Osteoblast (primary cell): ENCODE results near the gene CARHSP1. TPM values are rescaled to one million over a fixed set of nuclear protein-coding genes. Genes with fewer than 3 reads are reported as not detected.
"Not testable (repeated sequence)": the region's sequence is repeated elsewhere in the genome, so short reads cannot be mapped to it uniquely, and the experiment has no call there.

Experiments
- DNase-seq: peaks from one replicate; pipeline ENCODE4 v3.0.0; 2011; ENCODE audit warnings: low spot score, mixed read lengths; ENCODE audit not compliant: insufficient read length; ENCODE audit errors: missing footprints
- H2AFZ ChIP-seq: 2 replicates; pipeline ENCODE4 v1.6.0; 2011; ENCODE audit warnings: mild to moderate bottlenecking, low read length
- H3K27ac ChIP-seq: 2 replicates; pipeline ENCODE4 v1.5.1; 2011; ENCODE audit warnings: mild to moderate bottlenecking, low read depth, low read length, moderate library complexity
- H3K27me3 ChIP-seq: 2 replicates; pipeline ENCODE4 v1.6.0; 2012; ENCODE audit warnings: mild to moderate bottlenecking, control low read depth, inconsistent platforms, low read length, moderate library complexity; ENCODE audit not compliant: insufficient read depth
- H3K36me3 ChIP-seq: 2 replicates; pipeline ENCODE4 v1.5.1; 2011; ENCODE audit warnings: mild to moderate bottlenecking, low read length, control low read depth, moderate library complexity; ENCODE audit not compliant: insufficient read depth
- H3K4me1 ChIP-seq: 2 replicates; pipeline ENCODE4 v1.5.1; 2011; ENCODE audit warnings: mild to moderate bottlenecking, low read length, control low read depth, moderate library complexity; ENCODE audit not compliant: insufficient read depth
- H3K4me2 ChIP-seq: 2 replicates; pipeline ENCODE4 v1.6.0; 2011; ENCODE audit warnings: mild to moderate bottlenecking, low read length; ENCODE audit not compliant: insufficient read depth
- H3K4me3 ChIP-seq: fragments of 200-600 bp; sonication (generic); 3 replicates; pipeline ENCODE4 v1.5.1; 2012; ENCODE audit warnings: mild to moderate bottlenecking, low read length, inconsistent platforms; ENCODE audit not compliant: insufficient read depth
- H3K79me2 ChIP-seq: 2 replicates; pipeline ENCODE4 v1.6.0; 2012; ENCODE audit warnings: mild to moderate bottlenecking, low read length, control low read depth, inconsistent platforms; ENCODE audit not compliant: insufficient read depth
- H3K9me3 ChIP-seq: 2 replicates; pipeline ENCODE4 v1.5.1; 2011; ENCODE audit warnings: low read depth, low read length, control low read depth
- H4K20me1 ChIP-seq: 2 replicates; pipeline ENCODE4 v1.6.0; 2012; ENCODE audit warnings: mild to moderate bottlenecking, low read length, control low read depth; ENCODE audit not compliant: insufficient read depth
- CTCF ChIP-seq: IDR thresholded peaks from 2 replicates; pipeline ENCODE4 v1.5.1; 2011; ENCODE audit warnings: mild to moderate bottlenecking, low read depth, low read length, moderate library complexity; ENCODE audit errors: extremely low read depth
- total RNA-seq: library from RNA; depleted of rRNA; stranded (reverse); fragments of >200 nt; gene quantifications from 2 replicates; pipeline ENCODE4 v1.2.3, GENCODE V29; 2012

Gene CARHSP1
- total RNA-seq, 1 donor: 92.6 TPM

GRCh38 chr16:8846401-8846932, 22.3 kb downstream of the CARHSP1 start:
- peaks cover 47% of the 10 kb centered on the region for H3K36me3 ChIP-seq
- H3K27me3 ChIP-seq: no peaks in the 10 kb centered on the region
- no peaks in the 10 kb centered on the region for H3K9me3 ChIP-seq
- no peak for TF ChIP-seq CTCF
- H2AFZ ChIP-seq: no peak overlapping the region
- H3K79me2 ChIP-seq: peaks cover 34% of the 10 kb centered on the region
- H3K4me2 ChIP-seq: no peak overlapping the region
- no peak for DNase-seq
- H3K4me3 ChIP-seq: no peak overlapping the region
- peaks cover 37% of the 10 kb centered on the region for H4K20me1 ChIP-seq
- no peak overlapping the region for H3K27ac ChIP-seq
- H3K4me1 ChIP-seq: peaks cover 34% of the 10 kb centered on the region

DNA sequence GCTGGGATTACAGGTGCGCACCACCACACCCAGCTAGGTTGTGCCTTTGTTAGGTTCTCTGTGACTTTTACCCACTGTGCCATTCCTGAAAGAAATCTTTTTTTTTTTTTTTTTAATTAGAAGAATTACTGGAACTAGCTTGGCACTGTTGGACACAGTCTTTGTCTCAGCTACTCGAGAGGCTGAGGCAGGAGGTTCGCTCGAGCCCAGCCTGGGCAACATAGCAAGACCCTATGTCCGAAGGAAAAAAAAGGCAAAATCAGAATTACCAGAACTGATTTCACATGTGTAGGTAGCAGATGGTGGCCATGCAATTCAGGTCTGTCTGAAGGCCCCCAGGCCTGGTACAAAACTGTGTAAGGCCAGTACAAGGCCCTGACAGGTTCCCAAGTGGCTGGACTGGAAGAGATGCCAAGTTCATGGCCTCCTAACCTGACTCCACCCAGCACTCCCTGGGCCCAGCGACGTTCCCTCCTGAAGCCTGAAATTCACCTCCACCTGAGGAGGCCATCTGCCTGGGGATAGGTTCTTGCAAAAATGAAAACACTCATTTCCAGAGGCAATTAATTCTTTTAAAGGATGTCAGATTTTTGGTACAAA, 23.0 kb downstream of the CARHSP1 start:
- H3K4me1 ChIP-seq: peaks cover 34% of the 10 kb centered on the region
- H3K36me3 ChIP-seq: peaks cover 41% of the 10 kb centered on the region
- H3K27ac ChIP-seq: no peak overlapping the region
- H3K4me3 ChIP-seq: no peak overlapping the region
- H4K20me1 ChIP-seq: peaks cover 37% of the 10 kb centered on the region
- H2AFZ ChIP-seq: no peak overlapping the region
- DNase-seq: no peak
- H3K4me2 ChIP-seq: no peak overlapping the region
- no peak for TF ChIP-seq CTCF
- no peaks in the 10 kb centered on the region for H3K9me3 ChIP-seq
- no peaks in the 10 kb centered on the region for H3K27me3 ChIP-seq
- peaks cover 36% of the 10 kb centered on the region for H3K79me2 ChIP-seq

- not testable (repeated sequence) for H3K27ac ChIP-seq, H3K9me3 ChIP-seq, H3K4me3 ChIP-seq, DNase-seq, H3K4me2 ChIP-seq, H3K27me3 ChIP-seq, H3K4me1 ChIP-seq, H2AFZ ChIP-seq
- Histone ChIP-seq H4K20me1 (peaks cover 26% of the 10 kb centered on the region), H3K36me3 (peaks cover 27% of the 10 kb centered on the region), H3K79me2 (peaks cover 52% of the 10 kb centered on the region)
Measured at GRCh38 chr16:8843296-8843695, 25.5 kb downstream of the CARHSP1 start.

GRCh38 chr16:8842016-8842415, 26.8 kb downstream of the CARHSP1 start:
- H2AFZ ChIP-seq, H3K27ac ChIP-seq, H3K4me3 ChIP-seq, H3K4me1 ChIP-seq, DNase-seq, H3K27me3 ChIP-seq, H3K4me2 ChIP-seq, H3K9me3 ChIP-seq: not testable (repeated sequence)
- Histone ChIP-seq H3K36me3 (peaks cover 16% of the 10 kb centered on the region), H4K20me1 (peaks cover 17% of the 10 kb centered on the region), H3K79me2 (peaks cover 50% of the 10 kb centered on the region)

DNA sequence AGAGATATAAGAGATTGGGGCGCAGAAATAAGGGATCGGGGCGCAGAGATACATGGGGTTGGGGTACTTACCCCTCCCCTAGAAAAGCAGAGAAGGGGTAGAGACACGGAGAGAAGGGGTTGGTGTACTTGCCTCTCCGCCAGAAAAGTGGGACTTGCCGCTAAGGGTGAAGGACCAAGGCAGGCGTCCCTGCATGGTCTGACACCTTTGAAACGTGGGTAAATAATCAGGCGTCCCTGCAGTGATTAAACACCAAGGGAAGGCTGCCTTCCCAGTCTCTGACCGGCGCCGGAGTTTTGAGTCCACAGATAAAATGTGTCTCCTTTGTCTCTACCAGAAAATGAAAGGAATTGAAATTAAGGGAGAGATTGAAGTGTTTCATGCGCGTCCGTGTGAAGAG, 31.2 kb downstream of the CARHSP1 start:
- H3K9me3 ChIP-seq, H3K27me3 ChIP-seq, H2AFZ ChIP-seq, H3K36me3 ChIP-seq, H3K4me3 ChIP-seq, H4K20me1 ChIP-seq, DNase-seq, H3K27ac ChIP-seq, H3K4me1 ChIP-seq, H3K4me2 ChIP-seq: not testable (repeated sequence)
- peaks cover 39% of the 10 kb centered on the region for H3K79me2 ChIP-seq

DNA sequence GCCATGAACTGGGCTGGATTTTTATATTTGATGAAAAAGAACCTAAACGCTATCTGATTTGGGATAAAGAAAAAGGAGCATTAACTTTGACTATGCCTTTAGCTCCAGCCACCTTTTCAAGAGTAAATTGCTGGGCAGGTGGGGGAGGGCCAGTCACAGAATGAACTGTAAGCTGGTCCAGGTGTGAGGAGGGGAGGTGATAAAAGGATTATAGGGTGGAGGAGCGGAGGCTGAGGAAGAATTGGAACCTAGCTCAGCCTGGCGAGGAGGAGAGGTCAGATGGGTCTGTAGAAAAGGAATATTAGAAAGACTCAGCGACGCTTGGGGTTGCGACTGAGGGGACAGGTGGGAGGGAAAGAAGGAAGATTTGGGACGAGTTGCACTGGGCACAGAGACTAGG, 32.0 kb downstream of the CARHSP1 start:
- not testable (repeated sequence) for H2AFZ ChIP-seq, H3K4me1 ChIP-seq, H3K4me2 ChIP-seq, H3K27me3 ChIP-seq, H3K27ac ChIP-seq, H3K36me3 ChIP-seq, H3K9me3 ChIP-seq, H3K4me3 ChIP-seq, DNase-seq
- Histone ChIP-seq H4K20me1 (peaks cover 10% of the 10 kb centered on the region), H3K79me2 (peaks cover 47% of the 10 kb centered on the region)
